Mesodermal cell (in vitro differentiated cells): ENCODE measurements around the gene MGME1. TPM values are rescaled to one million over a fixed set of nuclear protein-coding genes. Genes with fewer than 3 reads are reported as not detected.

Experiments used
- H3K27ac ChIP-seq: 2 replicates; pipeline ENCODE4 v1.7.0; 2013; ENCODE audit warnings: mild to moderate bottlenecking, low read depth, low read length, moderate library complexity; ENCODE audit not compliant: severe bottlenecking
- H3K36me3 ChIP-seq: 2 replicates; pipeline ENCODE4 v1.7.1; 2013; ENCODE audit warnings: mild to moderate bottlenecking, low read length, moderate library complexity; ENCODE audit not compliant: control insufficient read depth, insufficient read depth
- H3K4me1 ChIP-seq: one replicate; pipeline ENCODE4 v1.7.1; 2013; ENCODE audit warnings: mild to moderate bottlenecking, low read length; ENCODE audit not compliant: insufficient read depth, control insufficient read depth, poor library complexity, severe bottlenecking
- H3K4me3 ChIP-seq: 2 replicates; pipeline ENCODE4 v1.7.0; 2013; ENCODE audit warnings: low read length, control low read depth, mild to moderate bottlenecking; ENCODE audit not compliant: insufficient read depth, poor library complexity, severe bottlenecking; ENCODE audit errors: extremely low read depth
- H3K9me3 ChIP-seq: 2 replicates; pipeline ENCODE4 v1.7.1; 2013; ENCODE audit warnings: mild to moderate bottlenecking, low read length, moderate library complexity; ENCODE audit not compliant: control insufficient read depth
- WGBS, 2 experiments: methylation state at CpG; one replicate each; pipeline ENCODE4 v1.1.5; 2013; ENCODE audit warnings: missing lambda C conversion rate in 2 of 2; ENCODE audit not compliant: insufficient coverage in 2 of 2; 5-methylcytosine and 5-hydroxymethylcytosine counted together
- polyA plus RNA-seq, 2 experiments: library from polyadenylated mRNA; stranded (reverse); fragments of 50-300 nt; gene quantifications; one replicate each; pipeline ENCODE4 v1.2.3, GENCODE V29; 2013

Gene MGME1
- 26.0 TPM for polyA plus RNA-seq (2013, experiment 1 of 2)
- polyA plus RNA-seq (2013, experiment 2 of 2), result 32.1 TPM

GRCh38 chr20:17968366-17969277, at the start of gene MGME1, which contains the start of gene SNX5:
Gene MGME1, plus strand, starts transcription at chr20:17969018. Its CDS starts 842 bp downstream, at chr20:17969860.
Gene SNX5, minus strand, starts transcription at chr20:17968794. Its CDS starts 369 bp downstream, at chr20:17968425.
- peak within 1 kb of the TSS; percentile 92 for H3K4me3 ChIP-seq
- peak within 1 kb of the TSS; percentile 99 for H3K27ac ChIP-seq
- WGBS, 2 experiments, result 0% methylated on average over 80 to 90 of the region's 96 CpGs
- H3K4me1 ChIP-seq, result peaks cover 17% of the 10 kb centered on the region
- no peaks in the 10 kb centered on the region for H3K9me3 ChIP-seq
- H3K36me3 ChIP-seq, result peaks cover 34% of the 10 kb centered on the region

GRCh38 chr20:17919149-17919548, 49.7 kb upstream of the MGME1 start:
- Histone ChIP-seq H3K4me3 (no peak overlapping the region), H3K36me3 (no peaks in the 10 kb centered on the region), H3K9me3 (no peaks in the 10 kb centered on the region), H3K27ac (no peak overlapping the region), H3K4me1 (no peaks in the 10 kb centered on the region)
- 93 to 100% methylated on average over 3 to 7 of the region's 8 CpGs for WGBS, 2 experiments

GRCh38 chr20:17921774-17922173, 47.0 kb upstream of the MGME1 start:
- no peaks in the 10 kb centered on the region for H3K9me3 ChIP-seq
- 50 to 67% methylated on average over 1 of the region's 1 CpG for WGBS, 2 experiments
- no peak overlapping the region for H3K27ac ChIP-seq
- H3K4me1 ChIP-seq, result no peaks in the 10 kb centered on the region
- H3K4me3 ChIP-seq, result no peak overlapping the region
- H3K36me3 ChIP-seq, result no peaks in the 10 kb centered on the region

- Histone ChIP-seq H3K36me3 (no peaks in the 10 kb centered on the region), H3K9me3 (no peaks in the 10 kb centered on the region), H3K4me1 (no peaks in the 10 kb centered on the region), H3K27ac (no peak overlapping the region), H3K4me3 (no peak overlapping the region)
- 90 to 97% methylated on average over 9 to 11 of the region's 11 CpGs for WGBS, 2 experiments
These were observed 43.5 kb upstream of the MGME1 start for GRCh38 chr20:17925141-17925939.

GRCh38 chr20:17925940-17926300, 42.9 kb upstream of the MGME1 start:
- Histone ChIP-seq H3K36me3 (no peaks in the 10 kb centered on the region), H3K4me3 (no peak overlapping the region), H3K9me3 (no peaks in the 10 kb centered on the region), H3K4me1 (no peaks in the 10 kb centered on the region), H3K27ac (no peak overlapping the region)
- WGBS, 2 experiments, result 88% methylated on average over 1 of the region's 1 CpG; no CpG with 5 or more reads in 1 of the 2 experiments

GRCh38 chr20:17928211-17928611, 40.6 kb upstream of the MGME1 start:
- H3K9me3 ChIP-seq, result peaks cover 3% of the 10 kb centered on the region
- H3K27ac ChIP-seq, result no peak overlapping the region
- no peak overlapping the region for H3K4me3 ChIP-seq
- no peaks in the 10 kb centered on the region for H3K36me3 ChIP-seq
- no peaks in the 10 kb centered on the region for H3K4me1 ChIP-seq
- WGBS, 2 experiments, result 89 to 90% methylated on average over 7 of the region's 7 CpGs

- no peak overlapping the region for H3K27ac ChIP-seq
- H3K9me3 ChIP-seq, result peaks cover 3% of the 10 kb centered on the region
- no peaks in the 10 kb centered on the region for H3K36me3 ChIP-seq
- H3K4me3 ChIP-seq, result no peak overlapping the region
- WGBS, 2 experiments, result 90 to 91% methylated on average over 17 to 19 of the region's 22 CpGs
- H3K4me1 ChIP-seq, result no peaks in the 10 kb centered on the region
These were observed 40.0 kb upstream of the MGME1 start for GRCh38 chr20:17928633-17929311.

- WGBS, 2 experiments, result 100% methylated on average over 1 of the region's 1 CpG
- peaks cover 3% of the 10 kb centered on the region for H3K9me3 ChIP-seq
- H3K4me1 ChIP-seq, result peaks cover 15% of the 10 kb centered on the region
- no peak overlapping the region for H3K4me3 ChIP-seq
- H3K27ac ChIP-seq, result no peak overlapping the region
- H3K36me3 ChIP-seq, result no peaks in the 10 kb centered on the region
These were observed 37.3 kb upstream of the MGME1 start for GRCh38 chr20:17931513-17931912.

GRCh38 chr20:17932396-17932795, 36.4 kb upstream of the MGME1 start:
- WGBS, 2 experiments, result 95 to 100% methylated on average over 2 to 3 of the region's 5 CpGs
- Histone ChIP-seq H3K9me3 (peaks cover 3% of the 10 kb centered on the region), H3K4me1 (peaks cover 22% of the 10 kb centered on the region), H3K36me3 (no peaks in the 10 kb centered on the region), H3K27ac (no peak overlapping the region), H3K4me3 (no peak overlapping the region)

GRCh38 chr20:17933121-17933520, 35.7 kb upstream of the MGME1 start:
- 88 to 92% methylated on average over 1 of the region's 1 CpG for WGBS, 2 experiments
- Histone ChIP-seq H3K36me3 (no peaks in the 10 kb centered on the region), H3K4me1 (peaks cover 26% of the 10 kb centered on the region), H3K9me3 (peaks cover 3% of the 10 kb centered on the region), H3K4me3 (no peak overlapping the region), H3K27ac (no peak overlapping the region)
